ENCODE results near the gene HSD17B11.
"Not testable (repeated sequence)": the region's sequence is repeated elsewhere in the genome, so short reads cannot be mapped to it uniquely, and the experiment has no call there.

Gene HSD17B11

DNA sequence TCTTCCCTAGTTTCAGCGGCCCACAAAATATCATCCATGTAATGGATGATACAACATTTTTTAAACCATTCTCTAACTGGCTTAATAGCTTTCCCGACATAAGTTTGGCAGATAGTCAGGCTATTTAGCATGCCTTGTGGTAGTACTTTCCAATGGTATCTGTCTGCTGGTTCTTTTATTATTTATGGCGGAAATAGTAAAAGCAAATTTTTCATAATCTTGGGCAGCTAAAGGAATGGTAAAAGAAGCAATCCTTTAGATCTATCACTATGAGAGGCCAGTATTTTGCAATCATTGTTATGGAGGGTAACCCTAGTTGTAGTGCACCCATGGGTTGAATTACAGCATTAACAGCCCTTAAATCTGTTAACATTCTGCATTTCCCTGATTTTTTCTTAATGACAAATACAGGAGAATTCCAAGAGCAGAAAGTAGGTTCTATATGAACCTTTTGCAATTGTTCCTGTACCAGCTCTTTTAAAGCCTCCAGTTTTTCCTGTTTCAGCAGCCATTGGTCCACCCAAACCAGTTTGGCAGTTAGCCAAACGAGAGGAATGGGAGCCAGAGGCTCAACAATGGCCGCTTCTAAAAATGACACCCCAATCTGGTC is 14.3 kb upstream of the HSD17B11 start:
- no peak for DNase-seq (ENCODE audit: low read depth in 2 of 2)

DNA sequence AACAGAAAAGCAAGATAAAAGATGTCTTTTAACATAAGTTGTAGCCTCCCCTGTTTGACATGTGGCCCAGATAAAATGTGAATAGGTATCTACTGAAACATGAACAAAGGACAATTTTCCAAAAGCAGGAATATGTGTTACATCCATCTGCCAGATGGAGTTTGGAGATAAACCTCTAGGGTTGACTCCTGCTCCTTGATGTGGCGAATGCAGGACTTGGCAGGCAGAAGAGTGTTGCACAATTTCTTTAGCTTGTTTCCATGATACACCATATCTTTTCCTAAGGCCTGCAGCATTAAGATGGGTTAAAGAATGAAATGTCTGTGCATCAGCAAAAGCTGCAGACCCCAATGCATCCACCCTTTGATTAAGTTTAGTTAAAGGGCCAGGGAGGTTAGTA is 12.7 kb upstream of the HSD17B11 start:
- DNase-seq (ENCODE audit: low read depth in 2 of 2), result not testable (repeated sequence)

DNA sequence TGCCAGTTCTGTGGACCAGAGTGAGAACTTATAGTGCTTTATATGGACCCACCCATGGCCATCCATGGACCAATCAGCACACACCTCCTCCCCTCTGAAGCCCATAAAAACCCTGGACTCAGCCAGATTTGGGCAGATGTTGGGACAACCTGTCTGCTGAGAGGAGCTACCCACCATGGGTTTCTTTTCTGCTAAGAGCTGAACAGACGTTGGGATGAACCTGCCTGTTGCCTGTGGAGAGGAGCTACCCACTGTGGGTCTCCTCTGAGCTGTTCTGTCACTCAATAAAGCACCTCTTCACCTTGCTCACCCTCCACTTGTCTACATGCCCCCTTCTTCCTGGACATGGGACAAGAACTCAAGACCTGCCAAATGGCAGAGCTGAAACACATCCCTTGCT is 9.0 kb upstream of the HSD17B11 start:
- no peak for DNase-seq (ENCODE audit: low read depth in 2 of 2)

GRCh38 chr4:87399148-87399547 is 8.2 kb upstream of the HSD17B11 start:
- no peak for DNase-seq (ENCODE audit: low read depth in 2 of 2)

DNA sequence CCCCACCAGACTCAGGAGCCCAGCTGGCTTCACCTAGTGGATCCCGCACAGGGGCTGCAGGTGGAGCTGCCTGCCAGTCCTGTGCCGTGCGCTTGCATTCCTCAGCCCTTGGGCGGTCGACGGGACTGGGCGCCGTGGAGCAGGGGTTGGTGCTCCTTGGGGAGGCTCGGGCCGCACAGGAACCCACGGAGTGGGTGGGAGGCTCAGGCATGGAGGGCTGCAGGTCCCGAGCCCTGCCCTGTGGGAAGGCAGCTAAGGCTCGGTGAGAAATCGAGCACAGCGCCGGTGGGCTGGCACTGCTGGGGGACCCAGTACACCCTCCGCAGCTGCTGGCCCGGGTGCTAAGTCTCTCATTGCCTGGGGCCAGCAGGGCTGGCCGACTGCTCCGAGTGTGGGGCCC is 4.9 kb upstream of the HSD17B11 start:
- not testable (repeated sequence) for DNase-seq (ENCODE audit: low read depth in 2 of 2)

DNA sequence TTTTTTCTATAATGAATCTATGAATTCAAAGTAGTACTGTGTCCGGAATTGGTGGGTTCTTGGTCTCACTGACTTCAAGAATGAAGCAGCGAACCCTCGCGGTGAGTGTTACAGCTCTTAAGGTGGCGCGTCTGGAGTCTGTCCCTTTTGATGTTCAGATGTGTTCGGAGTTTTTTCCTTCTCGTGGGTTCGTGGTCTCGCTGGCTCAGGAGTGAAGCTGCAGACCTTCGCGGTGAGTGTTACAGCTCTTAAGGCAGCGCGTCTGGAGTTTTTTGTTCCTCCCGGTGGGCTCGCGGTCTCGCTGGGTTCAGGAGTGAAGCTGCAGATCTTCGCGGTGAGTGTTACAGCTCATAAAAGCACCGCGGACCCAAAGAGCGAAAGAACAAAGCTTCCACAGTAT is 4.1 kb upstream of the HSD17B11 start:
- DNase-seq (ENCODE audit: low read depth in 2 of 2), result not testable (repeated sequence)

GRCh38 chr4:87392183-87392582 is 1.2 kb upstream of the HSD17B11 start:
- no peak for DNase-seq (ENCODE audit: low read depth in 2 of 2)

DNA sequence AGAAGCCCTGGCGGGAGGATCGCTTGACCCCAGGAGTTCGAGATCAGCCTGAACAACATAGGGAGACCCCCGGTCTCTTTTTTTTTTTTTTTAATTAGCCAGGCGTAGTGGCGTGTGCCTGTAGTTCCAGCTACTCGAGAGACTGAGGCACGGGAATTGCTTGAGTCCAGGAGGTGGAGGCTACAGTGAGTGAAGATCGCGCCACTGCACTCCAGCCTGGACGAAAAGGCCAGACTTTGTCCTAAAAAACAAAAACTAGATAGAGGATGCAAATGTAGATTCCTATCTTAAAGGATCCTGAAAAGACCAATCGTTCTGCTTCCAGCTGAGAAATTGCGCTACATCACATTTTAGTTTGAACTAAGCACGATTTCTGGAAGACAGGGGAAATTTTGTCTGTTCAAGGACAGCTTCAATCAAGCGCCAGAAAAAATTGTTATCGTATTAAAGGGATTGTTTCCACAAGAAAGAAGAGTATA is 627 bp upstream of the HSD17B11 start:
- DNase-seq (ENCODE audit: low read depth in 2 of 2), result no peak

- no peak for DNase-seq (ENCODE audit: low read depth in 2 of 2)
Observed at GRCh38 chr4:87390551-87390890, 467 bp downstream of the HSD17B11 start.

GRCh38 chr4:87390055-87390454 is 933 bp downstream of the HSD17B11 start:
- not testable (repeated sequence) for DNase-seq (ENCODE audit: low read depth in 2 of 2)

DNA sequence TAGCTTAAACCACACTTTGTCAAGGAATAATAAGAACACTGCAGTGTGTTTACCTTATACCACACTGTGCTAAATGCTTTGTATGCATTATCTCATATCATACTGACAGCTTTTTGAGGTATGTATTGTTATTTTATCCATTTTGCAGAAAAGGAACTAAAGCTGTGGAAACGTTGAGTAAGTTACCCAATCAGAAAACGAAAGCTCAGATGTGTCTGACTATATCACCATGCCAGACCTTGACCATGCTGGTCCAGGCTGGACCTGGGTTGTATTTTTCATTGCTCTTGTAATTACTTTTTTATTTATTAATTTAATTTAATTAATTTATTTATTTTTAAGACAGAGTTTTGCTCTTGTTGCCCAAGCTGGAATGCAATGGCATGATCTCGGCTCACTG is 2.1 kb downstream of the HSD17B11 start:
- DNase-seq (ENCODE audit: low read depth in 2 of 2), result no peak

GRCh38 chr4:87387237-87387636 is 3.8 kb downstream of the HSD17B11 start:
- DNase-seq (ENCODE audit: low read depth in 2 of 2), result no peak

GRCh38 chr4:87384466-87385132 is 6.4 kb downstream of the HSD17B11 start:
- DNase-seq (ENCODE audit: low read depth in 2 of 2), result not testable (repeated sequence)

GRCh38 chr4:87382931-87383330 is 8.1 kb downstream of the HSD17B11 start:
- no peak for DNase-seq (ENCODE audit: low read depth in 2 of 2)

DNA sequence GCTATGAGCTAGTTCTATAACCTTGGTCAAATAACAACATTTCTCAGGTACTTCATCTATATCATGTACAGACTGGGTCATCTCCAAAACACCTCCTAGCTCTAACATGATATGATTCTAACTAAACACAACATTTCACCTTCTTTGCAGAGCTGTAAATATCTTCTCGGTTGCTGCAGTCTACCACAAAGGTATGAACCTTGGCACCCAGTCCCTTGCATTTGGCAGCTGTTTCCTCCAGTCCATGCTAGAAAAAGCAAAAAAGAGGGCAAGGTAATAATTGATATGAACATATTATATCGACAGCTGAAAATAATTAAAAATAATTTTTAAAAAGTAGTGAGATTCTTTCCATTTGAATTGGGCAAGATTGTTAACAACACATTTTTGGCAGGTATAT is 8.9 kb downstream of the HSD17B11 start:
- DNase-seq (ENCODE audit: low read depth in 2 of 2), result no peak

DNA sequence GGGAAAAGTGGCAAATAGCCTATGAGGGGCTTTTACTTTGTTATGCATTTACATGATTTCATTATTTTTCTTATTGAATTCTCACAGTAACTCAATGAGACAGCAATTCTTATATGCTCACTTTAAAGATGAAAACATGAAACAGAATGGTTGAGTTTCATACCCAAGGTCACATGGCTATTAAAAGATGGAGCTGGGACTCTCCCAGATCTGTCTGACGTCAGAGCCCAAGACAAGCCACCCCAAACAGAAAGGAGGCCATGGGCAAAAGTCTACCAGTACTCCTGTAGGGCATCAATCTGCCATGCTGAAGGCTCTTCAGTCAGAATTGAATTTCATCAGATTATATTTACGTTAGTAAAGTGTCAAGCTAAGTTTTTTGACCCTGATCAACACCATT is 13.2 kb downstream of the HSD17B11 start:
- no peak for DNase-seq (ENCODE audit: low read depth in 2 of 2)

DNA sequence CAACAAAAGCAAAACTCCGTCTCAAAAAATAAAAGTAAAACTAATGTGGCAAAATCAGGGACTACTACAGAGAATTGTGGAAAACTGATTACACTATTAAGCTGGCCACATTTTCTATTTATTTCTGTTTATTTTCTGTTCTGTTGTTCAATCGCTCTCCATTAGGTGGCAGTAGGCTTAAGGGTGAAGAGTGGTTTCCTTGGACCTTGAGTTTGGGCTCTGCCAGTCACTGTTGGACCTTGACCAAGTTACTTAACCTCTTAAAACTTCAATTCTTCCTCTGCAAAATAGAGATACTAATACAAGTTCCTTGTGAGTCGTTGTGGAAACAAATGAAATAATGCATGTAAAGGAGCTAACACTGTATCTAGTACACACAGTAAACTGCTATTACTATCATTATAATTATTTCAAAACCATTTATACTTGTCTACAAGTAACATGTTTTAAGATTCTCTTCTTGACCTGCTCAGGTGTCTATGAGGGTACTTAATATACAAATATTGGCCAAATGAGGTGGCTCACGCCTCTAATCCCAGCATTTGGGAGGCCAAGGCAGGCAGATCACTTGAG is 15.2 kb downstream of the HSD17B11 start:
- no peak for DNase-seq (ENCODE audit: low read depth in 2 of 2)

DNA sequence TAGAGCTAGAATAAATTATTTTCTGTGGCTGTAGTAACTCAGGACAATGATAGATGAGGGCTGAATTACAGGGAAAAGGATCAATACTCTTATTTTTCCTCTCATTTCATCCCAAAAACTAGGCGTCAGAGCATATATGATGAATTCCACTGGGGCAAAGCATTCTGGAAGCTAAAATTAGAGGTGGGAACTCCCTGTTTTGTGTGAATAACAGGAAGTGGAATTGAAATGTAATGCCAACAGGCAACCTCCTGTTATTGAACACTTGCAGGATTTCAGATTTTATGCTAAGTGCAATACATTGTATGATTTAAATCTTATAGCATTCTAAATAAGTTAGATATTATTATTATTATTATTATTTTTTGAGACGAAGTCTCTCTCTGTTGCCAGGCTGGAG is 20.9 kb downstream of the HSD17B11 start:
- DNase-seq (ENCODE audit: low read depth in 2 of 2), result no peak

- DNase-seq (ENCODE audit: low read depth in 2 of 2), result no peak
Observed at GRCh38 chr4:87366521-87367162, 24.3 kb downstream of the HSD17B11 start.

- DNase-seq (ENCODE audit: low read depth in 2 of 2), result no peak
Observed at GRCh38 chr4:87365348-87365747, 25.6 kb downstream of the HSD17B11 start.

DNA sequence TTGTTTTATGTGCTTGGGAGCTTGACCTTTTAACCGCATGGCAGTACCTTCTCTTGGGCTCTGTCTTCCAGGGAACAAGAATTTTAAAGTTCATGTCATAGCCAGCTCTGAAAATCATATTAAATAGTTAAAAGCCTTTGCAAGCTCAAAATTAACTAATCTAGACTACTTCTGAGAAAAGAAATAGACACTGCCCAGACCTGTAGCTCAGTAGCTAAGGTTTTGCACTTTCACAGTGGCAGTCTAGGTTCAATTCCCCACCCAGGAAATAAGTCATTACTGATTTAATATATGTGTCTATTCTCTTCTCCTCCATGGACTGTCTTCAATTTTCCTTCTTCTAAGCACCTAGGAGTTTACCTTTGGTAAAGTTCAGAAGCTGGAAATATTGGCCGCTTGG is 27.4 kb downstream of the HSD17B11 start:
- no peak for DNase-seq (ENCODE audit: low read depth in 2 of 2)

DNA sequence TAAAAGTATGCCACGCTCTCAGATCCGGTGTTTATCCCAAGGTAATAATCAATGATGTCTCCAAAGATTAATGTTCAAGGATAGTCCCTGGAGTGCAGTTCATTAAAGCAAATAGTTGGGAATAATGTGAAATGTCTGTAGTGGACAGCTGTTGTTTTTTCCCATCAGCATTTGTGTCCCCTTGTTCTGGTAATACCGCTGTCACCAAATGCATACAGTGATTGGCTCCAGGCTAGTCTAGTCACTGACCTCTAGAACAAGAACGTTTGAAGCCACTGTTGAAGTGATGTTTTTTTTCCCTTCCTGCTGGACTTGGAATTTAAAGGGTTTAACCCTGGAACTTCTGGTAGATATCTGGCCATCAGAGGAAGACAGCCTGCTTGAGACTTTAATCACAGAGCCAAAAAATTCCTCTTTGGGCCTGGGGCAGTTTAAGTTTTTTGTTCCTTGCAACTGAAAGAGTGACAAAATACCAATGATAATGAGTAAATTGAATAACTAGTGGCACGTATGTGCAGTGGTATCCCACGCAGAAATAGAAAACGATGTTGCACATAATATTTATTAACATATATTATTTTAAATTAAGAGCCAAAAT is 30.6 kb downstream of the HSD17B11 start:
- no peak for DNase-seq (ENCODE audit: low read depth in 2 of 2)

- DNase-seq (ENCODE audit: low read depth in 2 of 2), result no peak
Observed at GRCh38 chr4:87359258-87359657, 31.7 kb downstream of the HSD17B11 start.
